ENCODE data around the gene PRAC1. TPM values are rescaled to one million over a fixed set of nuclear protein-coding genes. Genes with fewer than 3 reads are reported as not detected.

The PRAC1 gene
- total and polyA plus RNA-seq, 2 of the 8 experiments (the other 6 are each of a cell fraction or from before 2014, with no cell fraction given): not detected

DNA sequence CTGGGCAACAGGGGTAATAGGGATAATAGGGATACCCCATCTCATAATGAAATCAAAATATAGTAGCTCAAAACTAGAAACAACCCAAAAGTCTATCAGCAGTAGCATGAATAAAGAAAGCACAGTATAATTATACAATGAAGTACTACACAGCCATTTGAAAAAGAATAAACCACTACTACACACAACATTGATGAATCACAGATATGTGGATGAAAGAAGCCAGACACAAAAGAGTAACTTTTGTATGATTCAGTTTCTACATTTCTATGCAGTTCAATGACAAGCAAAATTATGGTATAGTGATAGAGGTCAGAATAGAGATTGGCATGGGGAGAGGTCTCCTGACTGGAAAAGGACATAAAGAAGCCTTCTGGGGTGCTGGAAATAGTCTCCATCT is 9.0 kb upstream of the PRAC1 start (continued):
- no peak for TF ChIP-seq CHD7 (IDR thresholded peaks at IDR 0.05; ENCODE audit: insufficient replicate concordance, low read length)
- no peak for TF ChIP-seq CBX8 (IDR thresholded peaks at IDR 0.05; ENCODE audit: borderline replicate concordance, low read depth, low read length)
- TF ChIP-seq FOSL1 (IDR thresholded peaks at IDR 0.05; ENCODE audit: insufficient read depth, low read depth, low read length): no peak
- TF ChIP-seq MAFK (IDR thresholded peaks at IDR 0.05; ENCODE audit: low read depth, low read length): no peak
- no peak for TF ChIP-seq CTBP2 (IDR thresholded peaks at IDR 0.05; ENCODE audit: borderline replicate concordance, insufficient read depth, insufficient read length, low read length)
- TF ChIP-seq RBBP5 (IDR thresholded peaks at IDR 0.05; ENCODE audit: borderline replicate concordance, low read depth, low read length): no peak
- no peak for TF ChIP-seq TCF12 (IDR thresholded peaks at IDR 0.05; ENCODE audit: low read depth, low read length)
- no peak for TF ChIP-seq KDM1A (IDR thresholded peaks at IDR 0.05; ENCODE audit: borderline replicate concordance, low read length)
- no peak for TF ChIP-seq TEAD4 (IDR thresholded peaks at IDR 0.05; ENCODE audit: low read depth, low read length)
- no peak for TF ChIP-seq POU5F1 (IDR thresholded peaks at IDR 0.05; ENCODE audit: low read depth, low read length)
- TF ChIP-seq BACH1 (IDR thresholded peaks at IDR 0.05; ENCODE audit: low read length): no peak
- TF ChIP-seq, protein P1, sequence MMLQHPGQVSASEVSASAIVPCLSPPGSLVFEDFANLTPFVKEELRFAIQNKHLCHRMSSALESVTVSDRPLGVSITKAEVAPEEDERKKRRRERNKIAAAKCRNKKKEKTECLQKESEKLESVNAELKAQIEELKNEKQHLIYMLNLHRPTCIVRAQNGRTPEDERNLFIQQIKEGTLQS (IDR thresholded peaks at IDR 0.05; ENCODE audit: insufficient read depth, low read depth, low read length): no peak
